Amniotic stem cell (primary cell): Measurements from ENCODE around the gene NAPEPLD.

Source experiments
- DNase-seq: peaks from one replicate; lab custom pipeline; 2025; lab: John Stamatoyannopoulos, UW

The NAPEPLD gene

DNA sequence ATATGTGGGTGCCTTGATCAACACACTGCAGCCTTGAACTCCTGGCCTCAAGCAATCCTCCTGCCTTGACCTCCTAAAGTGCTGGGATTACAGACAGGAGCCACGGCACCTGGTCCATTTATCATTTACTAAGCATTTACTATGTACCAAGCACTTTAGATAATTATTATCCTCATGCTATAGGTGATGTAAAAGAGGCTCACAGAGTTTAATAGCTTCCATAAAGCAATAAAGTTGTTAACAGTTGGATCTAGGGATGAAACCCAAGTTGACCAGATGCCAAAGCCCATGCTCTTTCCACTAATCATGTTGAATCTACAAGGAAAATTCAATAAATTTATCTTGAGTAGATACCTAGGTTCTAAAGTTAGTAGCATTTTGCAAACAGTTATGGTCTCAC, 5.0 kb downstream of the NAPEPLD start:
- no peak for DNase-seq

DNA sequence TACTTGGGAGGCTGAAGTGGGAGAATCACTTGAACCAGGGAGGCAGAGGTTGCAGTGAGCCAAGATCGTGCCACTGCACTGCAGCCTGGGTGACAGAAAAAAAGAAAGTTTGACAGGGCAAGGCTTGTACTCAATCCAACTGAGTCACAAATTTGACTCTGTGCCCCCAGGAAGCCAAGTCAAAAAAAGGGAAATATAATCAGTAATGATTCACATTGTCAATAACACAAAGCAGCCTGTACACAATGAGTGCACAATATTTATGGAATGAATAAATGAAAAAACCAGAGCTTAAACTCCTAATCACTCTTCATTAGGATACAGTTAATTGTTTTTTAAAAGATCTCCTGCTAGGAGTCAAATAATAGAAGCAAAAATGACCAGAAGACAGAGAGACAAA, 6.4 kb downstream of the NAPEPLD start:
- DNase-seq, result no peak

DNA sequence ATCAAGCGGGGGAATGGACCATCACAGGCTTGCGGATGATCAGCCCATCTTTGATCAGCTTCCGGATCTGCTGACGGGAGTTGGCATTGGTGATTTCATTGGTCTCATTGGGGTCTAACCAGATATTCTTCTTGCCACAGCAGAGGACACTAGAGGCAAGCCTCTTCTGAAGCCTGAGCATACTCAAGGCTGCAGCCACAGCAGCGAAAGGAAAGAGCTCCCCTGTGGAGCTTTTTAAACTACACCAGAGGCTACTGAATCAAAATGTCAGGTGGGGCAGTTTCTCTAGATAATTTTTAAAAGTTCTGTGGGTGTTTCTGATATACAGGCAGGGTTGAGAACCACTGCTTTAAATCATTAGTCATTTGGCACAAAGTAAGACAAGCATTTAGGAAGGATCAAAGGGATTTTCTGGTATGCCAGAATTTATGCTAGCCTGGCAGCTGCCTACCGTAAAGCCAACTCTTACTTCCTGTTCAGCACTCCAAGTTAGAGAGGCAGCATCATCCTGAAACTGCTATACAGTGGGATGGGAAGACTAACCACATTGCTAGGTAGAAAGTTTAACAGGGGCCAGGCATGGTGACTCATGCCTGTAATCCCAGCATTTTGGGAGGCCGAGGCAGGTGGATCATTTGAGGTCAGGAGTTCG, 7.0 kb downstream of the NAPEPLD start:
- DNase-seq, result no peak

DNA sequence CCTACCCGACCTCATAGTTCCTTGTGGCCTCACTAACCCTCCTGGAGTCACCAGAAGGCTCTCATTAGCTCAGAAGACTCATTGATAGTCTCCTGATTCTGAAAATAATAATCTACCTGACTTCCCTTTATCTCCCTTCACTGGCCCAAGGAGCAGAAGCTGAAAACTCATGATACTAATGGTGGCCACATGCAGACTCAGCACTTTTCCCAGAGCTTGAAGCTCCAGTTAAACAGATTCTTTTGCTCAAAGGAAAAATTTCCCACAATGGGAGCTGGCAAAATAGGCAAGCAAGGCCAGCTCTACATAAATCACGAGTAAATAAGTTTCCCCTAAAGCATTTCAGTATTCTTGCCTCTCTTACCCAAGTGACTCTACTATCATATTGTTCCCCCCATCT, 8.2 kb downstream of the NAPEPLD start:
- no peak for DNase-seq

DNA sequence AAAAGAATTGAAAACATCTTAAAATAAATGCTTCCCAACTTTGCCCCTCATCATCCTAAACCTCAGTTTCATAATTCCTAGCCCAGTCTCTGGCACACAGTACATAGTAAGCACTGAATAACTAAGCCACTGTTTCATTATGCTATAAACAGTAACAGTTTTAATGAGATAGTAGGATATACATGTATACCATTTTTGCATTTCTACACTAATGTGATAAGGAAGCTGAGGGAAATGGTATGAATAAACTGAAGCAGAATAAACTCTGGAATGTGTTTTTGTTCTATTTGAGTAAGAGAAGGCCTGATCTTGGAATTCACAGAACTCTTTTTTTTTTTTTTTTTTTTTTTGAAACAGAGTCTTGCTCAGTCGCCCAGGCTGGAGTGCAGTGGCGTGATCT, 8.8 kb downstream of the NAPEPLD start:
- DNase-seq, result no peak

DNA sequence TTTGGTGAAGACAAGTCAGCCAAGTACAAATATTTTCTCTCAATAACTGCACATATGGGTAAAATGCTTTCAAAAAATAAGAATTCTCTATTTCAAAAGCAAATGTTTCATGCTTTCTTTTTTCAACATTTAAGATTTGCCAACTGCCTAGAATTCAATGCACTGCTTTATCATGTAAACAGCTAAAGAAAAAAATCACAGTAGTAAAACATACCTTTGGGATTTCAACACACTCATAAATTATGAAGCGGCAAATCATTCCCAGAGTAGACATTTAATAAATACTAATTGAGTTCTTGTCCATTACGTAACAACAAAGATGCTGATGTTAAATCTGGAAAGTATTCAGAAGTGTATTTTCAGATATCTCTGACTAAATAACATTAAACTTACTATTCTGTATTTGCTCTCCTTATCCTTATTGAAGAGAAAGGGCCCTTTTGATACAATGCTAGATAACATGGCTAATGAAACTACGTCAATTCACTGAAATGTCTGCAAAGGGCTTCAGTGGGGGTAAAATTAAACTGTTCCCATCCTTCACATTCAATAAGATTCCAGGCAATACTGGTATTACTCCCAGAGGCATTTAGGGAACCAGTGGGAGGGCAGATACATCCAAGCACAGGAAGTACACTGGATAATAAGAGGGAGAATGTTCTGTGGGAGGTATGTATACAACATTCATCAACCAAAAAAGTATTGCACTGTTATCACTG, 13.9 kb downstream of the NAPEPLD start:
- DNase-seq, result no peak

DNA sequence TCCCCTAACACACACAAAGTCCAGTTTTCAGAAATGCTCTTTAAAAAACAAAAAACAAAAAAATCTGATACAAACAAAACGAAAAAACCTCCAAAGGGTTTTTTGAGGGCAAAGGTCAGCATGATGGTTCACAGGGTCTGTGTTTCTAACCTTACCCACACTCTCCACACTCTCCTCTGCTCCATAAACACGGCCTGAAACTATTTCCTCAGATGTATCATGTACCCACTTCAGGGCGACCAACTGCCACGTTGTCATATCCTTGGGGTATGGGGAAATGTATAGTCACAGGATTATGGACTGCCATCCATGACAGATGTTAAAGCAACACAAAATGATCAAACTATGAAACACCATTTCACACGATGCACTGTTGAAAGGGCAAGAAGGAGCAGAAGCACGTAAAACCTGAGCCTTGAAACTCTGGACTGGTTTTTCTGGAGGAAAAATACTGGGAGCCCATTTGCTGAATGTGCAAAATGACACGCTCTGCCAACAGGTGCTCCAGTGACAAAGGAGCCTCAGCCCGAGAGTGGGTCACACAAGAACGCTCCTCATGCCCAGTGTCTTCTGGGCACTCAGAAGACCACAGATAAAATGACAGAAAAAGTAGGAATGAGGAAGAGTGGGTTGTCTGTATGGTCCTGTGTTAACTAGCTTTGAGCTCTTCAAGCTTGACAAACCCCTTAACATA, 15.8 kb downstream of the NAPEPLD start:
- no peak for DNase-seq

DNA sequence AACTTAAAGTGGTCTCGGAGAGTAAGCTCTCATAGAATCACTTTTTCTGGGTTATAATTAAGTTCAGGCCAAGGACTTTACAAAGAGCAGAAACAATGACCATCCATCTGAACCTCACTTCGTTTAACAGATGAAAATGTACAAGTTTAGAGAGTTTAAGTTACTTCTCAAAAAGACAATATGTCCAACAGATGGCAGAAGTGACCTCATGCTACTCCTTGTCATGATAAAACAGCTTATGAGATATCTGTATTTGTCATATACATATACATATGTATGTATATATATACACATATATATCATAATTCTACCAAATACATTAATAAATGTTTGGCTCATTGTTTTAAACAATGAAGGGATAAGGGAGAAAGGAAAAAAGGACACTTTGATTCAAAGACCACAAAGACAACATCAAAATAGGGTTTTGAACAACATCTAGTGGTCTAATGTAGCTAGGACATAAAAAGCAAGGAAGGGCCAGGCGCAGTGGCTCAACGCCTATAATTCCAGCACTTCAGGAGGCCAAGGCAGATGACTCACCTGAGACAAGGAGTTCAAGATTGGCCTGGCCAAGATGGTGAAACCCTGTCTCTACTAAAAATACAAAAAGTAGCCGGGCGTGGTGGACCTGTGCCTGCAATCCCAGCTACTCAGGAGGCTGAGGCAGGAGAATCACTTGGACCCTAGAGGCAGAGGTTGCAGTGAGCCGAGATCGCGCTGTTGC, 17.8 kb downstream of the NAPEPLD start:
- no peak for DNase-seq

DNA sequence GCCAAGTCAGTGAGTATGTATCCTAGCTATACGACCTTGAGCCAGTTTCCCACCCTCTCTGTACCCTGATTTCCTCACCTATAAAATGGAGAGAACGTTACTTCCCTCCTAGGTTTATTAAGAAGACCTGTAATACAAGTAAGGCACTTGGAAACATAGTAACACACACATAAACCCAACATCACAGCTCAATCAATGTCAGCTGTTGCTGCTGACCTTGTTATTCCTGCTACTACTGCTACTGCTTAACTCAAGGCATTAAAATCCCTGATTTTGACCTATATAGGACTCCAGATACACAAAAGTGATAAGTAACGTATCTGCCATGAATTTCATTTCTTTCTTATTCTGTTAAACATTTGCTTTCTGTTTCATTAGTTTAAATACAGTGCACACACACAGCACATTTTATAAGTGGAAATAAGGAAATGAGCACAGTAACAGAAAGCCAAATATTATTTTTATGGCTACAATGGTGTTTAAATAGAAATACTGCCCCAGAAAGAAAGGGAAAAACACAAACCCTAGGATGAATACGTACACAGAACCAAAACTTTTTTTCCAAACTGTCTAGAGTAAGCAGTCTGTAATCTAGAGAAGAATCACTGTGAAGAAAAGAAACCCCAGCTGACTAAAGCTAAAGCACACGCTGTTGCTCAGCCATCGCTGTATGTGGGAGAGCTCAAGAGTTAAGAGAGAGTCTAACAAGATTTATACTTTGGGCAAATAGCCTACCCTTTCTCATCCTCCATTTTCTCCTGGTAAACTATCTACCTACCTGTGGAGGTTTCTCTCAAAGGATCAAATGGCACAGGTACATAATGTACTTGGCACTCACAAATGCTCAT, 19.0 kb downstream of the NAPEPLD start:
- no peak for DNase-seq

DNA sequence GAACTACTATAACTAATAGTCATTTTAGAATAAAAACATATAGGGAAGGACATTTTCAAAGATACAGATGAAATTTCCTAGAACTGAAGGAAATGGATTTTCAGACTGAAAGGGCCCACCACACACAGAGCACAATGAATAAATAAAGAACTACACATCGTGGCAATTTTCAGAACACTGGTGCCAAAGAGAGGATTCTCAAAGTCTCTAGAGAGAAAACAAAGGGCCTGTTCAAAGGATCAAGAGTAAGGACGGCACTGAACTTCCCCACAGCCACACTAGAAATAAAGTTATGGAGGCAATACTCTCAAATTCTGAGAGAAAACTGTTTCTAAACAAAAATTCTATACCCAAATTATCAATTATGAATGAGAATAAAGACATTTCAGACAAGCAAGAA, 21.9 kb downstream of the NAPEPLD start:
- no peak for DNase-seq

DNA sequence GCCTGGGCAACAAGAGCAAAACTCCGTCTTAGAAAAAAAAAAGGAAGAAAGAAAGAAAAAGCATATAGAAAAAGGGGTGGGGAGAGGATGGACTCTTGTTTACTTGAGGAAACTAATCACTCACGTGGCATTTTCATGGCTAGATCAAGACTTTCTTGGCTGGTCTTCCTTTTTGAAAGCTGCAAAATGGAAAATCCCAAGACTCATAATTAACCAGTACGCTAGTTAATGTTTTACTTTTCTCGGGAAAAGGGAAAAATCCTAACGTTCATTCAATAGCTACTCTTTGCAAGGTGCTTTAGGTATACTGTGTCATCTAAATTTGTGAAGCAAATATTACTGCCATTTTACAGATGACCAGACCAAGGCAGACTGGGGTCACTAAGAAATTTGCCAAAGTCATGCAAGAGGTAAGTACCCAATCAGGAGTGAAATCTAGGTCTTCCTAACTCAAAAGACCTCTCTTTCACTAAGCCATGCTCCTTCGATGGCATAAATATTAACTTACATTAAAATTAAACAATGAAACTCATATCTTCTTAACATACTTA, 24.4 kb downstream of the NAPEPLD start:
- DNase-seq, result no peak

DNA sequence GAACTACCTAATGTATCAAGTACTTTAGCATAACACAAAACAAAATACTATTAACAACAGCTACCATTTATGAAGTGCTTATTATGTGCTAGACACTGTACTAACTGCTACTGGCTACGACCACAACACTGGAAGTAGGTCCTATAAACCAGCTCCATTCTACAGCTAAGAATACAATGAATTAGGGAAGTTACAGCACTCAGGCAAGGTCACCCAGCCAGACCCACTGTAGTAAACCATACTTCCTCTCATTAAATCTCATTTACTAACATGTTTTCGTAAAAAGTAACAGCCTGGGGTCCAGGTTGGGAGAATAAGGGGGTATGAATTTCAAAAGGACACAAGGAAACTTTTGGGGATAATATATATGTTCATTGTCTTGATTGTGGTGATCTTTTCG, 25.4 kb downstream of the NAPEPLD start:
- DNase-seq, result no peak

DNA sequence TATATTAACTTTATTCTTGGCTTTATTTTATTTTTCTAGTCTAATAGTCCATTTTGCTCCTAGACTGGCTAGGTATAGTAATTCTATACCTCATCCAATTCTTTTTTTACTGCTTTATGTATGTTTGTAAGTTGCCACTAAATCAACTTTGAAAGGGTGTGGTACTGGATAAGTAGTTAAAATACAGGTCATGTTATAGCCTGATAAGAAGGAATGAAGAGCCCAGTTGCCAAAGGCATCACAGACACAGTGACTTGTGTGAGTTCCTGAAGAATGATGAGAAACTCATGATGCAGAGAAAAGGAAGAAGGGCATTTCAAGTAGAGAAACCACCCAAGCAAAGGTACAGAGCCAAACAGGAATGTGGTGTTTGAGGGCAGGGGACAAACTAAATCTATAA, 27.3 kb downstream of the NAPEPLD start:
- no peak for DNase-seq

DNA sequence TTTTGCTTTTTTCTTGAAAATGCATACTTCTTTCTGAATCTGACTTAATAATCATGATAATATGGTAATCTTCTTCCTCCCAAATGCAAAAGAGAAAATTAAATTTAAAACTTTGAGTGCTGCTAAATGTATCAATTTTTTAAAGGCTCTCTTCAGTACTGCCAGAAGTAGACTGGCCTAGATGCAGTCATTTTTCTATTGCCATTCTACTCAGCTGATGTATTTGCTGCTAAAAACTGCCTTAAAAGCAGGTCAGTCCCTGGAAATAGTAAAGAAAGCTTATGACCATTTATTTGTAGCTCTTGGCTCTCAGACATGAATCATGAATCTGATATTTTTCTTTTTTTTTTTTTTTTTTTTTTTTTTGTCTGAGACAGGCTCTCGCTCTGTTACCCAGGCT, 28.5 kb downstream of the NAPEPLD start:
- DNase-seq, result no peak

DNA sequence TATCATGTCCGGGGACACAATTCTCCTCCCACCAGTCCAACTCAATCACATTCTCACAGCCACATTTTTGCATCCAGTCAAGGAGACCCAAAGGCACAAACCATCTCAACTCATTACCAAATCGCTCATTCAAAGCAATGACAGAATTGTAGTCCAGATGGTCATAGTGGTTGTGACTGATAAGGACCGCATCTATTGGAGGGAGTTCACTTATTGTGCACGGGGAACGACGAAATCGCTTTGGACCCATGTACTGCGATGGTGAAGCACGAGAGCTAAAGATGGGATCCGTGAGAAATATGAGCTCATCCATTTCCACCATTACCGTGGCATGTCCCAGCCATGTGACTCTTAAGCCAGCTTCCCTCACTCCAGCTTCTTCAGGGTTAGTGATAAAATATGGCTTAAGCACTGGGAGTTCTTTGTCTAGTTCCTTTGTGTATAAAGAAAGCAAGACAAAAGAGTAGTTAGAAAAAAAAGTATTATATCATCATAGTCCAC, 29.1 kb downstream of the NAPEPLD start:
- DNase-seq, result no peak

DNA sequence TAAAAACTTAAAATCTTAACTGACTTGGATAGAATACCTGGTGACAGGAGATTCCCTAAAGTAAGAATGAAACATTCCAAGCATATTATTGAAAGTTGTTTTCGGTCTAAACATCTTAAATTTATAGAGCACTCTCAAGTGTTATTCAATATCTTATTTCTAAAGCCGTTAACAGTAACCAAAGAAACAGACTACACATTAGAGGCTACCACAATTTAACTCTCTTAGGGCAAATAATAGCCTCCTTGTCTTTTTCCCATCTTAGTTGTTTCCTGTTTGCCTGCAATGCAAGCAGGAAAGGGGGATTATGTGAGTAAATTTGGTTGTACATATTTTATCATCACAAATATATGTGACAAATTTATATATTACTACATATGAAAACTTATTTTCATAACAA, 31.4 kb downstream of the NAPEPLD start:
- no peak for DNase-seq

DNA sequence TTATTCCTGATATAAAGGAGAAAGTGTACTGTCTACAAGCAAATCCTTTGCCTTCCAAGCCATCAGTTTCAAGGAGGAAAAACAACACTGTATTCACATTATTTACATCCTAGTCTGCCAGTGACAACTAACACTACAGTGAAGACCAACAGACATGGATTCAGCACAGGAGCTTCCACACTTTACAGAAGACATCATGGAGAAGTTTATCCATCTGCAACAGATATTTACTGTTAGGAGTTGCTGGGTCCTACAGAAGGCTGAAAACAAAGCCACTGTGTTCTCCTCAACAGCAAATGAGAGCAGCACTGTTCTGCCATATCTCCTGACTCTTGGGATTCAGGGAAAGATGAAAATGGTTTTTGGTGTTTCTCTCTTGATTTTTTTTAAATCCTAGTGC, 31.9 kb downstream of the NAPEPLD start:
- DNase-seq, result no peak

DNA sequence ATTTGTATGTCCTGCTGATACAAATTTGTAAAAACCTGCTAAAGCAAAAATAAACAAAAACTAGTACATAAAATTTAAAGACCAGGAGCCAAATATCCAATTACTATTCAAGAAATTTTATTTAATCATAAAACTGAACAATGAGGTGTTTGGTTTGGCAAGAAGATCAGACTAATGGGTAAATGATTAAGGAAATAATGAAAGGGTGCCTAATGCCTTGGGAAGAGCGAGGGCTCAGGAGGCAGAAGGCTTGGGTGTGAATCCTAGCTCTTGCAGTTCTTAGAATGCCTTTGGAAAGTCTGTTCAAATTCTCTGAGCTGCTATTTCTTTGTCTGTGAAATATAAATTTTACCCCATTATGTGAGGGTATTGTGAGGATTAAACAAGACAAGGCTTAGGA, 32.4 kb downstream of the NAPEPLD start:
- no peak for DNase-seq

DNA sequence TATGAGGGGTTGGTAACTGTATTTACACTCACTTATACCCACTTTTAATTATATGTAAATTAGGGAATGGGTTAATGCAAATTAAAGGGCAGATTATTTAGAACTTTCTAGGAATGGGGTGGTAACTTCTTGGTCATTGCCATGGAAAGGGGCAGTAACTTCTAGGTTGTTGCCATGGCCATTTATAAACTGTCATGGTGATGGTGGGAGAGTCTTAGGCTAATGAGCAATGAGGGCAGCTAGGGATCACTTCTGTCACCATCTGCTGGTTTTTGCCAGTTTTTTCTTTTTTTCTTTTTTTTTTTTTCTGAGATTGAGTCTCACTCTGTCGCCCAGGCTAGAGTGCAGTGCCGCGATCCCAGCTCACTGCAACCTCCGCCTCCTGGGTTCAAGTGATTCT, 33.1 kb downstream of the NAPEPLD start:
- DNase-seq, result no peak

DNA sequence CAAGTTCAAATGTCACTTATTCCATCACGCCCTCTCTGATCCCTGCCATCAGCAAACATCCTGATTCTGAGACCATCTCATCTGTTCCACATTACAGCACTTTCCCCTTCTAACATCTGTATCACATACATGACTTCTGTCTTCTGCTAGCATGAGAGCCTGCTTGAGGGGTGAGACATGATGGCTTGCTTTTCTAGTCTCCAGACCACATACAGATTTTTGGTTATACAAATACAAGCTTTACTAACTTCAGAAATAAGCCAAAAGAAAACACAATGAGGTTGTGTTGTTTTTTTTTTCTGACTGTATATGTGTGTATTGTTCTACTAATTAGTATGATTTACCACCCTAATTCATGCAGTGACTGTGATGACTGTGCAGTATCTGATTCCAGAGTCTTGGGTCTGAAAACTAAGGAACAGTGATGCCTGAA, 34.3 kb downstream of the NAPEPLD start:
- DNase-seq, result no peak

DNA sequence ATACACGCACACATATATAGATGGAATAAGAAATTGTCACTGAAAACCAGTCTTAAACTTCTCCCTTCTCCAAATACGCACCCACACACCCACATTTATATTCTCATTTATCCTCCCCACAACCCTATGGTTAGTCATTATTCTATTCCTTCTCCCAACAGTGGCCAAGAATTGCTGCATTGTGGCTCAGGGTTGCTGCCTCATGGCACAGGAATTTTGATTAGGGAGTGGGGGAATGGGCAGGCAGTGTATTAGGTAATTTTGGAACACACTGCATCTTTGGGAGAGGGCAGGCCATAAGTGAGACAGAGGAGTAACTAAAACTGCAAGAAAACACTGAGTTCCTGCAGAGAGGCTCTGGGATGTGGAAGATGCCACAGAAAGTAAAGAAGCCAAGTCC, 35.7 kb downstream of the NAPEPLD start:
- peak; percentile 32 for DNase-seq
